Kidney tubule cell (primary cell): ENCODE data around the gene RIT2.

ENCODE experiments used
- DNase-seq: peaks from one replicate; pipeline ENCODE4 v3.0.0-alpha.2; 2018; ENCODE audit warnings: low spot score

The RIT2 gene

DNA sequence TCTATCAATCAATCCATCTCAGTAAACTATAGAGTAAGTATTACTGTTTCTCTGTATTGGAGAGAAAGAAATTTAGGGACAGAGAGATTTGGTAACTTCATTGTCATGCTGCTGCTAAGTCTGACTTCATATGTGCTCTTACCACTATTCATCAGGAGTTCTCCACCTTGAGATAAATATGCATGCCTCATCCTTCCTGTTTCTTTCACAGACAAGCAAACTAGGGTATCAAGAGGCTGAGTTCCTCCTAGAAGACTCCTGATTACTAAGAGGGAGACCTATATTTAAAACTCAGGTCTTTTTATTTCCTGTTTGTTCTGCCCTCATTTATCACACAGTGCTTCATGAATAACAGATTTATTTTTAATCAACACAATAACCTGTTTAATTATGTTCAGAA, 34.1 kb downstream of the RIT2 start:
- no peak for DNase-seq

DNA sequence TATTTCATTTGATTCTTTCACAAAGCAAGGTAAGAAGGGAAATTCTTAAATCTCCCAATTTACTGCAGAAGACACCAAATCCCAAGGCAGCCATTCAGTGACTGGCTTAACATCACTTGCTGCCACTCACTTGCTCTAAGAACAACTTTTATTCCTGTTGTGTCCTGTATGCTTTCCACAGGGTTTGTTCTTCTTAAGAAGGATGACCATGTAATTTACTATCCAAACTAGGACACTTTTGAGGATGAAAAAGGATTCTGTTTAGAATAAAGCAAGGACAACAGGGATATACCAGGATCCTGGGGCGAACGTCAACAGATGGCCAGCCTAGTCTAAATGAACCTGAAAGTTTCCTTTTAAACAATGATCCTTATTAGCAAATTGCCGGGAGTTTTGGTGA, 34.8 kb downstream of the RIT2 start:
- no peak for DNase-seq

DNA sequence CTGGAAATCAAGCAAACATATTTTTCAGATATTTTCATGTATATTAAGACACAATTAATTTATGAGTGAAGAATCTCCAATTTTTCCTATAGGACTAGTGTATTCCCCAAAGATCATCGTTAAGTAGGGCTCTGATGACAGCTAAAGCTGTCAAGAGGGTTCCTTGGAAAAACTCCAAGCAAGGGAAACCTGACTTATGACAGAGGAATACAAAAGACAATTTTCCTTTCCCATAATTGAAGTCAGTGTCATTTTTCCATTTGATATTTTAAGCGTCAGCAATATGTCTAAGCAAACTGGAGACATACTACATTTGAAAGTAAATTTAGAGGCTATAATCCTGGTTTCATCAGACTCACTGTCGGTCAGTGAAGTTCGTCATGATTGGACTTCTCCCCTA, 36.1 kb downstream of the RIT2 start:
- DNase-seq, result no peak

DNA sequence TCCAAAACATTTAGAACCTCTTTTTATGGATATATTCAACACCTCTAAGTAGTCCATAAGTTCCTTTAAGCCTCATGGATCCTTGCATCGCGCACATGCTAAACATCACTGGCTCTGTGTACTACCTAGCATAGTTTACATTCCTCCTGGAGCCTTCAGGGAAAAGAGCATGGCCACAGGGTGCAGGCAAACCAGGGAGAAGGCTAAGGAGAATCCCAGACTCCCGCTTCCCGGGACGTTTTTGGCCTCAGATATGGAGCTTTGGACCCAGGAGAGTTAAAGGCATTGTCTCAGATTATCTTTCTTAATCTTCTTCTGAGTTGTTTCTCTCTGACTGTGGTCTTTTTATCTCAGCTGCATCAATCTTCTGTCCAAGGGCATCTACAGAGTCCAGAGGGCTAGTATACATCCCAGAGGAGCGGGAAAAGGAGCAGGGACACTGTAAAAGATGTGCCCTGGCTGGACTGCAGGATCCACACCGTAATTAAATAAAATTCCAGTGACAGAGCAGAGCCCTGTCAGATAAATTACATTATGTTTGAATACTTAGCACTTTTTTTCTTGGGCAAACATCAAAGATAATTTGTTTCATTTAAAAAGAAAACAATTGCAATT, 36.9 kb downstream of the RIT2 start:
- no peak for DNase-seq

DNA sequence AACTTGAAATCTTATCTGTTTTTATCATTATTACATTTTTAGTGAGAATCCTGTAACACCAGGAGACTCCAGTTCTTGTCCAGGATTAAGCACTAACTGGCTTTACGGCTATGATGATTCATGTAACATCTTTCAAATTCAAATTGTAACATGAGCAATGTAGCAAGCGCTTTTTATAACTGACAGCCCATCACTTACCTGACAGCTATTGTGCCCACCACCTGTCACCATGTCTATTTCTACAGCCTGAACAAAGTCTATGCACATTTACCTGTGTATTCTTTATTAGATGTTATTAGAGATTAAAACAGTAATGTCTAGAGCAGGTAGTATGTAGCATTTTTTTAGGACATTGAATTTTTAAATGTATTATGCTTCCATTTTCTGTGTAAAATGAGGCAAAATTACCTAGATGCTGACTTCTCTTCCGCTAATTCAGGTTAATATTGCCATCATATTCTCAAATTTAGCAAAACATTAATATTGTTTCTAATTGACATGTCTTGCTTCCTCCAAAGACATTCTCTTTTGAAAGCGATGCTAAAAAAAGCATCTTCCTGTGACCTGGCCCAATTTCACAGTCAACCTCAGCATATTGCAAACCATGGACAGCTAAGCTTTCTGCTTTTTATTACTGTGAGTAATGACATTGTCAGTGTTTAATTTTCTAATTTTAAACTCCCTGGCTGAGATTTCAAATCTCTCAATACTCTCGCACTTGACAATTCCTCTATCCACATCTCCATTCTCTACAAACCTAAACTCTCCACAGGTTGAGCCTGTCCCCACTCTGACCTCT, 37.8 kb downstream of the RIT2 start:
- DNase-seq, result no peak

DNA sequence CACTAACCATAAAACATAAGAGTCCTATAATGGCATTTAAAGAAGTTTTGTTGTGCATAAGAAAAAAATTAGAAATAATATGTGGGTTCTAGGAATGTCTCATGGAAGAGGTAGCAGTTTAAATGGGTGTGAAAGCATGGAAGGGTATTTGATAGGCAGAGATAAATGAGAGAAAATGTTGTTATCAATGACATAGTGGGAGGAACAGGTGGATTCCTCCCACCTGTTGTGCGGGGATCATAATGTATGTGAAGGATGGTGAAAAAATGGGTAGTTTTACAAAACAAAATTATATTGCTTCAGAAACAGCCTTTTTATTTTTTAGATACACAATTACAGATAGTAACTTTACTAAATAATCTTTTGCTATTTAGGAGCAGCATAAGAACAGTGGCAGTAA, 41.7 kb downstream of the RIT2 start:
- DNase-seq, result no peak

DNA sequence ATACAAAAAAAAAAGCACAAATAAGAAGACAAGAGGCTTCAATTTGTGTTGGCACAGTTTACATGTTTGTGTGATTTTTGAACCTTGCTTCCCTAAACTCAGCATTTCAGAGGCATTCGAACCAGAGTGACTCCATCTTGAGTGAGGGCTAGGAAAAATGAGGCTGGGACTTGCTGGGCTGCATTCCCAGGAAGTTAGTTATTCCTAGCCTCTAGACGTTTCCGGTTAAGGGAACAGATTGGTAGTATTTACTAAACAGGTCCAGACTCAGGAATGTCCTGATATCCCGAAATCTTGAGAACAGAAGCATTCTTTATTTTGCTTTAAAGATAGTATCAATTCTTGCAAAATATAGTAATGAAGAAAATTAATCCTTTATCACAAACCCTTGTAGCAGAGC, 46.7 kb downstream of the RIT2 start:
- DNase-seq, result no peak

DNA sequence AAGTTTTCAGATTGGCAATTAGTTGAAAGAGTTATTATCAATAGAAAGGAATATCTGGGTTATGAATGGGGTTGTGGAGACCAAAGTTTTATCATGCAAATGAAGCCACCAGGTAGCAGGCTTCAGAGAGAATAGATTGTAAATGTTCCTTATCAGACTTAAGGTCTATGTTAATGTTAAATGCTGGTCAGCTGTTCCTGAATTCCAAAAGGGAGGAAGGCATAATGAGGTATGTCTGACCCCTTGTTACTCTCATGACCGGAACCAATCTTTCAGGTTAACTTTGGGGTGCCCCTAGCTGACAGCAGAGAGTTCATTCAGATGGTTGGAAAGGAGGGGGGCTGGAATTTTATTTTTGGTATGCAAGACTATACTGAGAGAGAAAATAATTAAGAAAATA, 47.9 kb downstream of the RIT2 start:
- no peak for DNase-seq

DNA sequence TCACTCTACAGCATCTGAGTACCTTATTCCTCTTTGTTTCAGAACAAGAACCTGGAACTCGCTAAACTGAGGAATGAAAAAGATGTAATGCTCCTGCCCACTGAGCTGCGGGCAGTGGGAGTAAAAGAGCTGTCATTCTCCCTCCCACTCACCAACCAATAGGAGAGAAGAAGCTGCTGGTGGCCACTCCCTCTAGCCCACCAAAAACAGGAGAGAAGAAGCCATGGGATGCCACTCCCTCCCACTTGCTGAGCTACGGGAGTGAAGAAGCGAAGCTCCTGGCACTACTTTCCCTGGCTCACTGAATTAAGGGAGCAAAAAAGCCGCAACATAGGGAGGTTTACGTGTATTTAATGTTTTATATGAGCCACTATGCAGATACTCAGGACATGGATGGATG, 53.7 kb downstream of the RIT2 start:
- no peak for DNase-seq

DNA sequence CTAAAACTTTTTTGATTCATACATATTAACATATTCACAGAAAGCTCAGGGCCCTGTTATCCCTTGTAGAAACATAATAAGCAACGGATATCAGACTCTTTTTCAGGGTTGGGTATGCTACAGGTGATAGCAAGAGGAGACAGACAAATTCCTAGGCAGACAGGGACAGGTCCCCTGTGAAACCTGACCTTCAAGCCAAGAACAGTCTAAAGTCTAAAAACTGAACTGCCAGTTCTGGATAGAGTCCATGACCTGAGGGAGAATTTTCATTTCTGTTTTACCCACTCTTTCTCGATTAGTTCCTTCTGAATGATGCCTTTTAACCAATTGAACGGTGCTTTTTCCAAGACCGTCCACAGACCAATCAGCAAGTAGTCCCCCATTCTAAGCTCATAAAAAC, 54.2 kb downstream of the RIT2 start:
- DNase-seq, result no peak

DNA sequence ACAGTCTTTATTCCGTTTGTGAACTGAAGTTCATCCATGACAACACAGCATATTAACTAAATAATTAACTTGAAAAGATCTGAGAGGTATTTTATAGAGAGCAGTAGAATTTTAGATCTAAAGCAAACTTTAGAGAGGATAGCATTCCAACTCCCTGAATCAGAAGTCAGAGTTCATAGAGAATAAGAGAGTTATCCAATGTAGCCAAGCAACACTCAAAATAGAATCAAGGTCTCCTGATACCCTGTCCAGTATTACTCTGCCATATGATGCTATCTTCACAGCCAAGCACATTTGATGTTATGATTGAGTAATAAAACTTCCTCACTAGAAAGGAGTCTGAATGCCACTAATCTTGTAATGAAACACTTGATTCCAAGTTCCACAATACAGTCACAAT, 55.5 kb downstream of the RIT2 start:
- DNase-seq, result peak; percentile 60

DNA sequence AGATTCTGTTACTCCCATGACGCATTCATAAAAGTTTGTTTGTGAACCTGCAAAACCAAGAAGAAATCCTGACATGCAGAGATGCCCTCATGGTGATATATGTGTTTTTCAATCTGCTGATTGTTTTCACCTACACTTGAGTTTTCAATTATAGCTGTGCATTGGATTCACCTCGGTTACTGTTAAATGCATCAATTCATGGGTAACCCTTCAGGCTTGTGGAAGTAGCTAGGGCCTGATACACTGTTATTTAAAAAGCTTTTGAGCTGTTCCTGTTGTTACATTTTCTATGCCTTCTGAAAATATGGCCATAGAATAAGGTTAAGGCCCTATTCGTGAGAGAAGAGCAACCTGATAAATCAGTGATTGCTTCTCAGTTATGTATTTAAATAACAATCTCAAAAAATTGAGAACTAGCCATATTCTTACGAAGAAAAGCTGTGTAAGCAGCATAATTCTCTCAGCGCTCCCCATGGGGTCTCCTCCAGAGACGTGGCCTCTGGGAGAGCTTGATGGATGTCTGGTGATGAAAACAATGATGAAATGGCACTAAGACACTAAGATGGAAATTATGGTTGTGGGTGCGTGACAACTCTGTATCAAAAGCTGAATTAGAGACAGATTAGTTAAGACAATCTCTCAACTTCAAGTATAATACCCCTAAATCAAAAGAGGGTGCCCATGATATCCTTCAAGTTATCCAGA, 60.5 kb downstream of the RIT2 start:
- no peak for DNase-seq

DNA sequence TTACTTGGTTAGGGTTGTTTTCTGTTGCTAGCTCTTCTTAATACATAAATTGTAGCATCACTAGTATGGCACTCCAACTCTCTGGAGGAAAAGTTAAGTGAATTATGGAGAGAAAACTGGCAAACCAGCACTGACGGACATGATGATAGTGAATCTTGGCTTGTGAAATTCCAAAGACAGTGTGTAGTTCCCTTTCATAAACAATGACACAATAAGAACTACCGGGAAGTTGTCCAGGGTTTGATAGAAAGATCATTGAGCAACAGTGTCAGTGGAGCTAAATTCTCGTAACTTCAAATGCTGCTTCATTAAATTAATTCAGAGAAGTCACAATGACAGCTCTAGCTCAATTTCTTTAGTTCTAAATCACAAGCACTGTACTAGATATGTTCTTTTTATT, 66.5 kb downstream of the RIT2 start:
- DNase-seq, result no peak

DNA sequence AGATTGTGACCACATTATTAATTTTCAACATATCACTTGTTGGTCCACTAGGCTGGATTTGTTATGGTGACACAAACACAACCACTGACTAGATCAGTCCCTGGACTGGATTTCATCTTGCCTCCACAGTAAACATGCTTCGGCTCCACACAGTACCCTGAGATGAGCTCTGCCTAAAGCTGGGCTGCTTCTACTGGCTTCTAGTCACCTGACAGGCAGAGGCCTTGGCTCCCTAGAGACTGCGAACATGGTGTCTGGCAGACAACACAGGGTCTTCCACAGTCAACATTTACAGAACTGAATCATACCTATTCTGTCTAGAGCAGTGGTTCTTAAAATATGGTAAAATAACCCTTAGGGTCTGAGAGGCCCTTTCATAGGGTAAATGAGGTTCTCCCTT, 69.2 kb downstream of the RIT2 start:
- no peak for DNase-seq

DNA sequence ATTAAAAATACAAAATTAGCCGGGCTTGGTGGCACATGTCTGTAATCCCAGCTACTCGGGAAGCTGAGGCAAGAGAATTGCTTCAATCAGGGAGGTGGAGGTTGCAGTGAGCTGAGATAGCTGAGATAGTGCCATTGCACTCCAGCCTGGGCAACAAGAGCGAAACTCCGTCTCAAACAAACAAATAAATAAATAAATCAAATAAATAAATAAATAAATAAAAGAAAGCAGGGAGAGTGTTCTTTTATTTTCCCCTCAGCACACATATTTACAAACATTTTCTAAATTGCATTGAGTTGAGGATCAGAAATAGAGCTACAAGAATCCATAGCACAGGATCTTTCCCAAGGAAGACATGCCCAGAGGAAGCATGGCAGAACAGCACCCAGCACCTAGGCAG, 71.9 kb downstream of the RIT2 start:
- no peak for DNase-seq

DNA sequence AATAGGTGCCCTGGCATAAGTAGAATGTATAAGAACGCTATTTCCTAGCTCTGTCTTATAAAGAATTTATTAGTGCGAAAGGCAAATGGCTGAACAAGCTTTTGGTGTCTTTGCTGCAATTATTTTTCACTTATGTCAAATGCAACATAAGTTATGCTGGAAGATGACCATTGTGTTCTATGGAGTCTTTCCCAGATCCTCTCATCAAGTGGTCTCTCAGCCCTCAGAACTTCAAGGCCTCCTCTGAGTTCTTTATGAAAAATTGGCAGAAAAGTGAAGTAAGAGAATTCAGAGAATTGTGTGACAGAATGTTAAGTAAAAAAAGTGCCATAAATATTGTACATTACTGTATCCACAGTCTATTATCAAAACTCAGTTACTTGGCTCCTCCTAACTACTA, 75.2 kb downstream of the RIT2 start:
- no peak for DNase-seq

DNA sequence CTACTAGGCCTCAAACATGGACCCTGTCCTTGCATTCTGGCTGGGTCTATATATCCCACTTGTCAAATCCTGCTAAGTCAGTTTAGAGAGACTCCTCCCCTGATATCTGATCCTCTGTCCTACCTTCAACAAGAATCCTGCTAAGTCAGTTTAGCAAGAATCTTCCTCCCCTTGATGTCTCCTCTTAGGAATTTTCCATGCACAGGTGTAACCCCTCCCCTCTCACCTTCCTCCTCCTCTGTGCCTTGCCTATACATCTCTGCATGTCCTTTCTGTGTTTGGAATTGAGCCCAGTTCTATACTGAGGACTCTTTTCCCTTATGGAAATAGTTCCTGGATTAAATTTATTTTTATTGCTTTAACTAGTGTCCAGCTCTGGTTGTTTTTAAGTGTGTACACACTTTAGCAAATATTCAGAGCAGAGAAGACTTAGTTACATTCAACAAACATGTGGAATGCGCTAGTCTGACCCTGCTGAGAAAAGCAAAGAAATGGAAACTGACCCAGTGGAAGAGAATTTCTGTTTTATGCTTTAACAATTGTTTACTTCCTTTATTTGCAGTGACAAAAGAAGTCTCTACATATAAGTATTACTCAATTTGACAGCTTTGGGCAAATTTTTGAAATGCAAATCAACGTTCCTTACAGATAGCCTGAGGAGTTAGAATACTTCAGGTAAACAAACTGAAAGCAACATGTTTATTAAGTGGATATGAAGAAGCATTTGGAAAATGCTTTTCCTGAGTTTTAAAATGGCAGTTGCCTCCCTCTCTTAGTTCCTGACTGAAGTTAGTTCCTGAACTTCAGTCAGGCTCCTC, 80.6 kb downstream of the RIT2 start:
- peak; percentile 5 for DNase-seq

DNA sequence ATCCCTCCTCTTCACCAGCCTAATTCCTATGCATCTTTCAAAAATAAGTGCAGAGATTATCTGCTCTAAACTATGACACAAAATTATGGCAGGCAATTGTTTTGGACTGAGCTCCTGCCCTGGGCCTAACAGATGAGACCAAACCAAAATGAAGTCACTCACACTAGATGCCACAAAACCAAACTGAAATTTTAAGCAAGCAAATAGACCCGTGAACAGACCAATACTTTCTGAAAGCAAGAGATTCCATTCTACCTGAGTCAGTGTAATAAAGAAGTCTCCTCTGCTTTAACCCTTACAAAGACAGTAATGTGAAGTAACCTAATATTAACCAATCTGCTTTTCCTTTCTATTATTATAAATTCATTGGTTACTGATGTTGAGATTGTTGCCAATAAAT, 84.3 kb downstream of the RIT2 start:
- peak; percentile 19 for DNase-seq

DNA sequence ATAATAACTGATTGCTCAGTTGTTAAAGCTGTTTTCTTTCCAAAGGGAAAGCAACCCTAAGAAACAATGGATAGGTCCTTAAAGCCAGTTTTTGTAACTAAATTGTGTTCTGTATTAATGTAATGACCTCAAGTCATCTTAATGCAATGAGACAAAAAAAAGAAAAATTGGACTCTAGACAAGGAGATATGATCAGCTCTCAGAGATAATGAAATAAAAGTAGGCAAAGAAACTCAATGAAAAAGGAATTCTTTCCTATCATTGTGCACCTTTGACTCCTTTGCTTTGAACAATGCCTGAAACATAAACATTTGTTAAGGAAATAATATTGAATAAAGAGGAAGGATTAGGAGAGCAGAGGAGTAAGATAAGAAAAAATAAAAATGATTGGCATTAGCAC, 86.1 kb downstream of the RIT2 start:
- DNase-seq, result no peak

DNA sequence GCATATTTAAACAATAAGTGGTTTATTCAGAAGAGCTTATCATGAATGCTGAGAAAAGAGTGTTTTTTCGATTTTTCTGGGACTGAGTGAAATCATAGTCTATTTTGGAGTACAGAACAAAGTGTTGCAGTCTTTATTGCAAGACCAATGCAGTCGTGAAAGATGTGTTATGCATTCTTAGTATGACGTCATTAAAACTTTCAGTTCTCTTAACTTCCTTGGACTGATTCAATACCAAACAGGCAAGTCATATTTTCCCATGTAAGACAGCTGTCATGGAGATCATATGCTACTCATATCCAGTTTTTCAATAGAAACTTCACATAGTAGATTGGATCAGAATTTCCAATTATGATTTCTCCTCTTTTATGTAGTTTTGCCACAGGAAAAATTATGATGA, 92.6 kb downstream of the RIT2 start:
- no peak for DNase-seq

DNA sequence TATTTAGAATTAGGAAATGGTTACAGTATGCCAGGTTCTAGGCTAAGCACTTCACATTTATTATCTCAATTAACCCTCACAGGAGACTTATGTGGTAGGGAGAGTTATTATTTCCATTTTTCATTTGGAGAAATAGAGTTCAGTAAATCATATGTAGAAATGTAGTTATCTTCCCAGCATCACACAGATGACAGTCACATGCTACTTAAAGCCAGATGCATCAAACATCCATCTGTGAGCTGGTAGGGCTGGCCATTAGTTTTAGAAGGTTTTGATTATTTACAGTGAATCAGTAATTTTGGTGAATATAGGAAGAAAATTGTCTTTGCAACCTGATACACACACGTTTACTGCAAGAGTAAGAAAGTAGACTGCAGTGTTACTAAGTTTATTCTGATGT, 97.9 kb downstream of the RIT2 start:
- DNase-seq, result no peak

DNA sequence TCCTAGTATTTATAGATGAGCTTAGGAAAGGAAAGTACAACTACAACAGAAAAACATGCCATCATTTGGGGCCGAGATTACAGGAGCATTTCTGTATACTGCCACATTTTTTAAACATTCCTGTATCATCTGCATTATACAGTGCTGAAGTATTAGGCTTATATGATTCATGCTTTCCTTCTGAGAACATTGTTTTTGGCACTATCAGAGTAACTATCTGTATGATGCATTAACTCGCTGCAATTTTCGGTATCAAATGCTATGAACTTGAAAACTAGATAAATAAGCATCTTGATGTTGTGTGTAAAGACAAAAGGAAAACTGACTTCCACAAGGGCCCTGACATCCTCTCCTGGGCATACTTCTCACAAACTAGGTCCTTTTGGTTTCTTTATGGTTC, 102.0 kb downstream of the RIT2 start:
- no peak for DNase-seq

DNA sequence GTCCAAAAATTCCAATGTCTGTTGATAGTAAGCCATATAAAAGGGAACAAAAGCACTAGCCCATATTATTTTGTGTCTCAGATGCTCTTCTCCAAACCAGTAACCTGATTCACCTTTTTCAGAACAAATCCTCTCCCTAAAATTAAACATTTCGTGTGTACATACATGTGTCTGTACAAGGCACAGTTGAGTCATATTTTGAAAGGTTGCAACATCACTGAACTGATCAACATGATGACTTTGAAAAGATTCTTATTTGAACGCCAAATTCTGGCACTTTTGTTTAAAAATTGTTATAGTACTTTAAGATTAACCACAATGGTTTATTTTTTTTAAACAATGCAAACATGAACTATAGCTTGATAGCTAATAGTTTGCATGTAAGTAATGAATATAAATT, 102.5 kb downstream of the RIT2 start:
- no peak for DNase-seq
